Aorta (tissue), 5 donors: Measurements from ENCODE around the gene EMILIN2. TPM values are rescaled to one million over a fixed set of nuclear protein-coding genes. Genes with fewer than 3 reads are reported as not detected.
"Not testable (repeated sequence)": the region's sequence is repeated elsewhere in the genome, so short reads cannot be mapped to it uniquely, and the experiment has no call there.

ENCODE experiments used
- ATAC-seq: fragments of 200-7000 bp; cut with Tn5 transposase; one replicate; pipeline ENCODE4 v1.9.1; 2022; ENCODE audit warnings: moderate library complexity; ENCODE audit not compliant: low FRiP score
- DNase-seq, 2 donors: peaks; one replicate each; pipeline ENCODE4 v3.0.0-alpha.2; 2020
- H3K27ac ChIP-seq, 2 donors: one replicate each; pipeline ENCODE4 v1.5.1; 2013; ENCODE audit warnings: low read length in 2 of 2, mild to moderate bottlenecking in 2 of 2, moderate library complexity in 2 of 2, control low read depth in 1 of 2, inconsistent platforms in 1 of 2, low read depth in 1 of 2
- H3K27me3 ChIP-seq, 2 donors: one replicate each; pipeline ENCODE4 v1.6.1; 2013; ENCODE audit warnings: control low read depth in 1 of 2, low read length in 1 of 2, mild to moderate bottlenecking in 1 of 2, moderate library complexity in 1 of 2; ENCODE audit not compliant: insufficient read depth in 2 of 2, control insufficient read depth in 1 of 2
- H3K36me3 ChIP-seq, 2 donors: one replicate each; pipeline ENCODE4 v1.6.1; 2013; ENCODE audit warnings: control low read depth in 1 of 2, low read length in 1 of 2, mild to moderate bottlenecking in 1 of 2; ENCODE audit not compliant: insufficient read depth in 2 of 2, control insufficient read depth in 1 of 2
- H3K4me1 ChIP-seq, 2 donors: one replicate each; pipeline ENCODE4 v1.6.1; 2013; ENCODE audit warnings: low read length in 2 of 2, control low read depth in 1 of 2, mild to moderate bottlenecking in 1 of 2, moderate library complexity in 1 of 2; ENCODE audit not compliant: insufficient read depth in 2 of 2, control insufficient read depth in 1 of 2
- H3K4me3 ChIP-seq, 2 donors: one replicate each; pipeline ENCODE4 v1.5.1; 2013; ENCODE audit warnings: low read length in 2 of 2, control low read depth in 1 of 2, mild to moderate bottlenecking in 1 of 2
- H3K9me3 ChIP-seq: one replicate; pipeline ENCODE4 v1.6.1; 2013; ENCODE audit warnings: mild to moderate bottlenecking, low read length; ENCODE audit not compliant: control insufficient read depth
- WGBS, 2 donors: extraction: QIAGEN DNeasy Blood & Tissue Kit; methylation state at CpG; one replicate each; pipeline ENCODE4 v1.1.7; 2013; 5-methylcytosine and 5-hydroxymethylcytosine counted together
- intact Hi-C, 2 donors: fragments of 100-400 bp; cut with DNase I; formaldehyde crosslinking; loops; one replicate each; pipeline versions ENCODE4 v1.14.2 to v1.15.0; 2022
- polyA plus RNA-seq, 2 donors: library from polyadenylated mRNA; stranded (reverse); fragments of 200-250 nt; gene quantifications; one replicate each; pipeline ENCODE4 v1.2.3, GENCODE V29; 2013
- total RNA-seq, 2 donors: library from RNA; stranded (reverse); fragmentation: NEBNext Ultra II Directional; extraction: Animal tissue kit (Norgen Biotek cat#: 25700); gene quantifications; one replicate each; pipeline ENCODE4 v1.2.1, GENCODE V29; 2021
- donor health status: healthy with polysubstance abuse.
- donor health status: Bipolar disorder and iron deficiency.
- donor health status: DM: no; HTN: no; CAD: no.
- donor health status: DM: no; HTN: no; CAD: no.
- donor health status: DM: yes; HTN: yes; CAD: no.

Gene EMILIN2
- total and polyA plus RNA-seq, 4 donors: 1.1 to 34.5 (median 13.8) TPM

- ATAC-seq: peak; percentile 90
- WGBS, 2 donors: 22 to 32% methylated on average over 18 of the region's 18 CpGs
- Histone ChIP-seq H3K4me3 (no peak overlapping the region), H3K27ac (peak overlapping the region in 1 of 2 donors; percentile 4), H3K9me3 (no peaks in the 10 kb centered on the region), H3K27me3 (no peaks in the 10 kb centered on the region), H3K36me3 (no peaks in the 10 kb centered on the region), H3K4me1 (no peaks in the 10 kb centered on the region)
- intact Hi-C loops: no loop called here
- DNase-seq: peak; percentile 88 to 93
These were observed 10.8 kb downstream of the EMILIN2 start for GRCh38 chr18:2857491-2858131.

- H3K27me3 ChIP-seq, H3K9me3 ChIP-seq, H3K4me3 ChIP-seq, H3K36me3 ChIP-seq, H3K4me1 ChIP-seq, H3K27ac ChIP-seq, DNase-seq, ATAC-seq, intact Hi-C loops: not testable (repeated sequence)
These were observed 13.6 kb downstream of the EMILIN2 start for GRCh38 chr18:2860397-2860796.

GRCh38 chr18:2863997-2864396, 17.2 kb downstream of the EMILIN2 start:
- H3K27me3 ChIP-seq, H3K4me3 ChIP-seq, H3K27ac ChIP-seq, ATAC-seq, intact Hi-C loops, H3K9me3 ChIP-seq, H3K36me3 ChIP-seq, H3K4me1 ChIP-seq, DNase-seq: not testable (repeated sequence)
- 38 to 60% methylated on average over 1 of the region's 1 CpG for WGBS, 2 donors

- H3K9me3 ChIP-seq, intact Hi-C loops: not testable (repeated sequence)
These were observed 19.7 kb downstream of the EMILIN2 start for GRCh38 chr18:2866465-2866864.

GRCh38 chr18:2869207-2869606, 22.4 kb downstream of the EMILIN2 start:
- ATAC-seq: no peak

More at GRCh38 chr18:2866465-2866864, 19.7 kb downstream of the EMILIN2 start:
- not testable (repeated sequence) for ATAC-seq, H3K4me1 ChIP-seq, H3K27ac ChIP-seq, H3K36me3 ChIP-seq, H3K27me3 ChIP-seq, DNase-seq, H3K4me3 ChIP-seq
- 41 to 66% methylated on average over 2 of the region's 2 CpGs for WGBS, 2 donors

GRCh38 chr18:2871111-2871720, 24.4 kb downstream of the EMILIN2 start:
- no peaks in the 10 kb centered on the region for H3K27me3 ChIP-seq
- WGBS, 2 donors: 87 to 91% methylated on average over 8 of the region's 8 CpGs
- H3K27ac ChIP-seq: no peak overlapping the region
- intact Hi-C loops: no loop called here
- ATAC-seq (no peak), DNase-seq (no peak)
- H3K36me3 ChIP-seq: no peaks in the 10 kb centered on the region
- H3K9me3 ChIP-seq: no peaks in the 10 kb centered on the region
- H3K4me3 ChIP-seq: no peak overlapping the region
- H3K4me1 ChIP-seq: no peaks in the 10 kb centered on the region

More at GRCh38 chr18:2869207-2869606, 22.4 kb downstream of the EMILIN2 start:
- intact Hi-C loops: no loop called here
- Histone ChIP-seq H3K9me3 (no peaks in the 10 kb centered on the region), H3K27ac (no peak overlapping the region), H3K4me1 (no peaks in the 10 kb centered on the region), H3K4me3 (no peak overlapping the region), H3K36me3 (no peaks in the 10 kb centered on the region), H3K27me3 (no peaks in the 10 kb centered on the region)
- DNase-seq: no peak
- 83 to 86% methylated on average over 2 of the region's 2 CpGs for WGBS, 2 donors

- Histone ChIP-seq H3K4me3 (no peak overlapping the region), H3K4me1 (no peaks in the 10 kb centered on the region), H3K27me3 (no peaks in the 10 kb centered on the region), H3K27ac (no peak overlapping the region), H3K36me3 (no peaks in the 10 kb centered on the region), H3K9me3 (no peaks in the 10 kb centered on the region)
- intact Hi-C loops: no loop called here
- DNase-seq (no peak), ATAC-seq (no peak)
- 97 to 98% methylated on average over 6 of the region's 6 CpGs for WGBS, 2 donors
These were observed 25.3 kb downstream of the EMILIN2 start for GRCh38 chr18:2872095-2872494.

- no peaks in the 10 kb centered on the region for H3K36me3 ChIP-seq
- intact Hi-C loops: no loop called here
- H3K27ac ChIP-seq: peak overlapping the region in 1 of 2 donors; percentile 46
- H3K9me3 ChIP-seq: no peaks in the 10 kb centered on the region
- no peaks in the 10 kb centered on the region for H3K27me3 ChIP-seq
- no peaks in the 10 kb centered on the region for H3K4me1 ChIP-seq
- DNase-seq: no peak
- no peak for ATAC-seq
- no peak overlapping the region for H3K4me3 ChIP-seq
- WGBS, 2 donors: 50 to 56% methylated on average over 7 of the region's 7 CpGs
These were observed 28.0 kb downstream of the EMILIN2 start for GRCh38 chr18:2874765-2875164.

GRCh38 chr18:2878656-2879330, 32.0 kb downstream of the EMILIN2 start:
- 89% methylated on average over 15 of the region's 15 CpGs for WGBS, 2 donors
- Histone ChIP-seq H3K9me3 (no peaks in the 10 kb centered on the region), H3K36me3 (no peaks in the 10 kb centered on the region), H3K4me1 (peaks cover 0 to 3% of the 10 kb centered on the region in 2 donors), H3K27ac (no peak overlapping the region), H3K4me3 (no peak overlapping the region), H3K27me3 (no peaks in the 10 kb centered on the region)
- intact Hi-C loops: no loop called here
- no peak for DNase-seq
- ATAC-seq: no peak
